GM18517 (cell line): ENCODE results near the gene CPXM2.

Source experiments
- ATAC-seq: cut with Tn5 transposase; IDR thresholded peaks from one replicate; pipeline ENCODE4 v1.9.1; 2021; ENCODE audit warnings: mild to moderate bottlenecking, moderate library complexity; ENCODE audit not compliant: unreplicated experiment

CPXM2 gene

DNA sequence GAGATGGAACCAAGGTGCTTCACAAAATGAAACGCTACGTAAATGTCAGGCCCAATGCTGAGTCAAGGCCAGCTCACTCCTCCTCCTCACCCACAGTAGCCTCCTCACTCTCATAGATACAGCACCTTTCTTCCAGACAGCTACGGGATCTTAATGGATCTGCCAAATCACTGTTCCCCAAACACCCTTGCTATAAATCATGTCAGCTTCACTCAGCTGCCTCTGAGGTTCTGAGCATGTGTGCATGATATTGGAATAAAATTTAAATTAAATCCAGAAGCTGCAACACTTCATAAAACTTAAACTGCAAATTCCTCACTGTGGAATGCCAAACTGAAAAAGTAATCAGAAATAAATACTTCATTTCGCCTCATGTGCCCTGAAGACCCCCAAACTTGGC, 14.7 kb upstream of the CPXM2 start:
- no peak for ATAC-seq

DNA sequence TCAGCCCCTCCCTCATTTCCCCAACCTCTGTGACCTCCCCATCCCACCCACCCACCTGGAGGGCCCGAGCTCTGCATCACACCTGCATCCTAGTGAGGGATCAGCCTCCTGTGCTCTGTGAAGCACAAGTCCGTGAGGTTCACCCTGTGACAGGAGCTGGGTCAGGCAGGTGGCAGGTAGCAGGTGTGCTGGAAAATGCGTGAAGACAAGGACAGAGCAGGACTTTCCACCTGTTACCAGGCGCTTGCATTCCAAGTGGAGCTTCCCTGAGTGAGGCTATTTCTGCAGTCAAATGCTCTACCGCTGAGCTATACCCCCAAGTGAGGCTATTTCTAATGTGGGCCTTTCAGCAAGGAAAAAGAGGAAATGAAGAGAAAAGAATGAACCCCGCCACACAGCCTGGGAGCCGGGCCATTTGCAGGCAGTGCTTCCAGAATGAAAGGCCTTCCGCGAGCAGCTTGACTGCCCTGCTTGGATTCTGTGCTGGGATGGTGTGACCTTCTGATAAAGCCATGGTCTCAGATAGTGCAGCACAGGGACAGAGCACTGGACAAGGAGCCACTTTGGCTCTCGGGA, 13.3 kb upstream of the CPXM2 start:
- no peak for ATAC-seq

DNA sequence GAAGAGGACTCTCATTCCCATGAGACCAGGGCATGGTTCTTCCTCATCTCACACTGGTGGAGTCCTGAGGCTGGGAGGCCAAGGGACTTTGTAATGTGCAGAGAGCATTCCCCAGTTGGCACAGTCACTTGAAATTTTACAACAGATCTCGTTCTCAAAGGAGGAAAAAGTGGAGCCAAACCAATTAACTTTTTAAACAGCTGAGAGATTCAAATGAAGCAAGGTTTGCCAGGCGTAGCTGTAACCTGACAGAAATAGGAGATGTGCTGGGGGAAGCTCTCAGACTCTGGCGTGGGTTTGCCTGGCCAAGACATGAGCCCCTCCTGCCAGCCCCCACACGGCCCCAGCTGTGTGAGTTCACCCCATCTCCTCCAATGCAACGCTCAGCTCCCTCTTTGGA, 12.0 kb upstream of the CPXM2 start:
- no peak for ATAC-seq

DNA sequence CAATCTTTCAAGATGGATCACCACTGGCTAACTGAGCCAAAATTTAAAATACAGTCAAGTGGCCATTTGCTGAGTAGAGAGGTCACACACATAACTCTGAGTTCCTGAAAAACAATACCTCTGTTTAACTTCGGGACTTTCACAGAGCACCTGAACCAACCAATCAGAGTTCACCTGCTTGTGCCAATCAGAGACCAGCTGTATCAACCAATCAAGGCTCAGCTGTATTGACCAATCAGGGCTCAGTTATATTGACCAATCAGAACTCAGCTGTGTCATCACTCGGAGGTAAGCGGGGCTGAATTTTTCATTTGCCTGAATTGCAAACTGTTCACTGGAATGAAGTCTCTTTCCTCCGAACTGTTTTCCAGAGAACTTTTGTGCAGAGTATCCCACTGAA, 10.0 kb upstream of the CPXM2 start:
- ATAC-seq: no peak

DNA sequence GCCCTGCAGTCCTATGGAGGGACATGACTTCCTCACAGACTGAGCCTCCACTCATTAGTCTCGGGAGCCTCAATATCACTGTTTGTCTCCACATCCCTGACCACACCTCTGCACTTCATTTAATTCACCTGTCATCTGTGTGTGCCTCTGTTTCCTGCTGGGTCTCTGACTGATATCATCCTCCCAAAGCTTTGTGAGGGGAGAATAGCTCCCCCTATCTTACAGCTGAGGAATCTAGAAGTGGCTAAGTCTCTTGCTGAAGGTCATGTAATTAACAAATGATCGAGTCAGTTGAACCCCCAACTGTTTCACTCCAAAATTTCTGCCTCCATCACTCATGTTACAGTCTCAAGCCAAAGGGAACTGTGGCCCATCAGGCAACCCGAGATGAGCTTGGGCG, 5.5 kb upstream of the CPXM2 start:
- no peak for ATAC-seq

DNA sequence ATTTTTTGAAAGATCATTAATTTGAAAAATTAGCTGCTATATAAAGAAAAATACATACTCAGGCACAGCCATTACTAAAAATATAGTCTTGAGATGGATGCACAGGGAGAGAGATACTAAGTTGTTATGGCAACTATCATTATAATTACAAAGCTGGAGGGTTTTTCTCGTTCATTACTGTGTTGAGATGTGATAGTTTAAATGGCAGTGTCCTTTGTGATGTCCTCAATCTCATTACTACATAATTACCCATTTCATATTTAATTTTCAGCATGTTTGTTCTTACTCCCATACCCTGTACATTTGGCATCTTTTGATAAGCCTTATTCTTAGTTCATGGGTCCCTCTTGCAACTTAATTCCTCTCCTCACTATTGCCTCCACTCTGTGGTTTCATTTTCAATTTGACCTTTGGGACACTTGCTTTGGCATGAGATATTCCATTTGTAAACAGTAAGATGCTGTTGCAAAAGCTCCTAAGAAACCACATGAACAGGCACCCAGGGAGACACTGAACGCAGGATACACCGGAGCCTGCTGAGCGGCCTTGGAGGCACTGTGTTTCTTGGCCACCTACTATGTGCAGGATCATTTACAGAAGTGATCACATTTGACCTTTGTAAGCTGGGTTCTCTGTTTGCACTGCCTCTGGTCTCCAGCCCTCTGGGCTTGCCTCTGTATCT, 4.8 kb upstream of the CPXM2 start:
- ATAC-seq: no peak

DNA sequence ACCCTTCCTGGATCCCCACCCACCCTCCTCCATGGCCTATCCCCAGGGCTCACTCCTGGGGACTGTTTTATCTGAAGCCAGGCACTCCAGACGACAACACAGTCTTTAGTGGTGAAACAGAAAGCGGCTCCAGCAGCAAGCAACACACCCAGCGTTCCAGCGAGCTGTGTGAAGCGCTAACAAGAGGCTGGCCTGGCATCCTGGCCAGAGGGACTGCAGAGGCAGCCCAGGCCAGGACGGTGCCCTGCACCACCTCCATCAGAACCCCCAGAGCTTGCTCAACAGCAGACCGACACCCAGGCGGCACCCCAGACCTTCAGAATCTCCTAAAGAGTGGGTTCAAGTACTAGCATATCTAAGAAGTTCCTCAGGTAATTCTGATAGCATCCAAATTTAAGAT, 2.0 kb upstream of the CPXM2 start:
- no peak for ATAC-seq

DNA sequence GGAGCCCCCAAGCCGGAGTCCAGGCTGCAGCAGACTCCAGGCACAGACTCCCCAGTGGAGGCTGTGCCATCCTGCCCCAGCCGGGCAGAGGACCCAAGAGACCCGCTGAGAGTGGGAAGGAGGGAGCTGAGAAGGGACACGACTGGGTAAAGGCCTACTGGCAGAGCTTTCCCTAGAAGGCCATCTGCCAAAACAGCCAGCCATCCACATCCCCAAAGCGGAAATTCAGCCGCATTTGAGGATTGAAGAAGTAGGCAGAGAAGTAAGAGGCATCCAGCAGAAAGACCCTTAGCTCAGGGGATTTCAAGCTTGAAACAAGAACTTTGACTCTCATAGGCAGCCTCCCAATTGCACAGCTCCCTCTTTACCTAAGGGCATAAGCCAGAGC, 857 bp downstream of the CPXM2 start:
- ATAC-seq: no peak

DNA sequence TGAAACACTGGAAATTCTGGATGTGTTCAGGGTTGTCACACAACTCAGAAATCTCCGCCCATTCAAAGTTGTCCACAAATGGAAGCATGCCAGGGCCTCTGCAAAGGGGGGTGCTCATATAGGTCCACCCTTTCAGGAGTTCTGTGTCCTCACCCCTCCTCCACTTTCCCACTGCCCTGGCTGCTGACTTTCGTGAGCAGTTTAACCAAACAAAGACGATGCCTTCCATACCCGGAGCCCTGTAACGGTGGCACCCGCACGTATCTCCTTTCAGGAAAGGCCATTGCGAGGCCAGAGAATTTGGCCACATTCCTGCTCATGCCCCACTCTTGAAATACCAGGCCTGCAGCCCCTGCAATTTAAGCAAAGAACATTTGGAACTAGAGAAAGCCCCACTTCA, 1.4 kb downstream of the CPXM2 start:
- no peak for ATAC-seq

DNA sequence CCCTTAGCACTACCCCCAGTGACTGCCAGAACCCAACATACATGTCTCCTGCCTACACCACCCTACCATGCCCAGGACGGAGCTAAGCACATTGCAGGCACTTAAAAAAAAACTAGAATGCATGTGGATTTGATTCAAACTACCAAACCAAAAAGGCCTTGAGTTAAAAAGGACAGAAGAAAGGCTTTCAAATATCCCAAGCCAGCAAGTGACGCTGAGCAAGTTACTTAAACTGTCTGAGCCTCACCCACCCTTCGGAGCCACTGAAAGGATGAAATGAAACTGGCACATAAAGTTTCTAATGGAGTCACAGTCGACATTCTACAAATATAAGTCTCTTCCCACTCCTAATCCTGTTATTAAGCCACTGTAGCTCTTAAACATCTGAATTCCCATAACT, 1.8 kb downstream of the CPXM2 start:
- ATAC-seq: no peak

DNA sequence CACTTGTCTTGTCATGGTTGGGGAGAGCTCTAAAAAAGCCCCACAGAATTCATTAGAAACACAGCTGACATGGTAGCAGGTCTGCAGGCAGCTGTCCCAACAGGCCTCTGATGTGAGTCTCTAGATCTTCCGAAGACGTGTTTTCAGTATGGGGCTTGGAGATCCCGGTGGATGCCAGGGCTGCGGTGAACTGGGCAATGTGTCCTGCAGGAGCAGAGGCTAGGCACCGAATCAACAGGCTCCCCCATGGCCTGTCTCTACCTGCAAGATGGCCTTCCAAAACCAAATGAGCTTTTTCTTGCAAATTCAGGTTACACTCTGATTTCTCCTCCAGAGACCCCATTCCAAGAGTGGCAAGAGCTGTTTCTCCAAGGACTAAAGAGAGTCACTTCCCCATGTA, 2.9 kb downstream of the CPXM2 start:
- ATAC-seq: no peak

DNA sequence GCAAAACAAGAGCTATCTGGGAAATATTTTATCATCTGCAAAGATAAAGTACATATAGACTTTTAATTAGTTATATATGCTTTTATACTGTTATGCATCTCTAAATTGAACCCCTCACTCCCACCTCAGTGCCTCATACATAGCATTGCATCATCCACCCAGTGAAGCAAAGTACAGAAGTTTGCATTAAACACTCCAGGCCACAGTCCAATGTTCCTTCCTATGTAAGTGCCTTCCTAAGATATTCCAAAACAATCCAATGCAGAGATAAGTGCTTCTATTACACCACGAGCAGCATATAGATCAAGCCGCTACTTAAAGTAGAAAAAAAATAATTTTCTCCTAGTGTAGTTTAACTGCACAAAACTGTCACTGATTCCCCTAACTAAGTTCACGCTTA, 3.4 kb downstream of the CPXM2 start:
- no peak for ATAC-seq

DNA sequence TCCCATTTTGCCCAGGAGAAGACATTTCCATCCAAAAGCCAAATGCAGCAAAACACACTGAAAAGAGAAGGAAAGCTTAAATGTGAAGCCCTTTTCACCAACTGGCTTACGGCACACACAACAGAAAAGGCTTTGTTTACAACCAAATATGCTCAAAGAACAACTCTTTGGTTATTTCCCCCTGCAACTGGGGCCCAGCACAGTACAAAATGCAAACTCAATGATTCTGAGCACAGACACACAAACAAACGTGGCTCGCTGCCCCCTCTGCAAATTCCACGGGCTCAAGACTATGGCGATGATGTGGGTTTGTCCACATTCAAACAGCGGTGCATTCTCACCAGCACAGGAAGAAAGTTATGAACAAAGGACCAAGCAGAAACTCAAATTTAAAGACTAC, 5.3 kb downstream of the CPXM2 start:
- ATAC-seq: no peak

DNA sequence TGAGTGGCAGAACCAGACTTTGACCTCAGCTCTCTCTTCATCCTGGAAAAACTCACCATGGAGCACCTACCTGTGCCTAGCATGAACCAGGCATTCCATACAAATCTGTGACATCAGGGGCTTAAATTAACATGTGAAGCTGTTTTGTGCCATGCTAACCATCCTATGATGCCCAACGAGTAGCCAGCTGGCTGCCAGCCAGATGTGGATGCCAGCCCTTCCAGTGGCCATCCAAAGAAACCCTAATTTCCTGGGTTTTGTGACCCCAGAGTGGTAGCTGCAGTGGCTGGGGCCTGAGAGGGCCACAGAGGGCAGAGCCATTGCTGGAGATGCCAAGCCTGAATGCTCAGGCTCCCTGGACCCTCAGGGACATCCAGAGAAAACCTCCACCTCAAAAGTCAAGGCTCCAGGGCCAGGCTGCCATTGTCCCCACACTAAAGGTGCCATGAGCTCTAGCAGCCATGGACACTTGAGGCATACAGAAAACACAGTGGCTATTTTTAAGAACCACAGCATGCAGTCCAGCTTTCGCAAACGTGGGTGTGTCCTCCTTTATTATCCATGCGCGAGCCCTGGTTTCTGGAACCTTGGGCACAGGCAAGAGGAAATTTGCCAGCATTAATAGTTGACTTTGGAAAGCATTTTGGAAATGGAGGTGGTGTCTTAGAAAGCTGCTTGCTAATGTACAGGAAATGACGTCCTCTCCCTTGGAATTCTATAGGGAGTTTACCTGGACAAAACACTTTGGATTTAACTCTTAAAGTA, 6.0 kb downstream of the CPXM2 start:
- ATAC-seq: no peak

DNA sequence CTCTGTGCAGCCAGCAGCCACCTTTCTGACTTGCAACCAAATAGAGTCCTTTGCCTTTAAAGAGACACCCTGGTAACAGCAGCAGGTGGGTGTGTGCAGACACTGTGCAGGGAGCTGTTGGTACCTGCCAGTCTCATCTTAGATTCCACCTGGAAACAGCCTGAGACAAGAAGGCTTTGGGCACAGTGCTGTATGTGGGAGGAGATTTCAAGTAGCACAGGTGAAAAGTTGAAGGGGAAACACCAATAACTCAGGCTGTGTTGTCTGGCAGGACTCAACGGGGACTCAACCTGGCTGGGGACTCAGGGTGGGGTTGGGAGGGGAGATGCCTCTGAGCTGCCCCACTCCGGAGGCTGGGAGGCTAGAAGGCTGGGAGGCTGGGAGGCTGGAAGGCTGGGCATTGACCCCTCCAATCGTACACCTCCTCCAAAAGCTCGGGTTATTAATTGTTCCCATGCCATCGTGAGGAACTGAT, 6.7 kb downstream of the CPXM2 start:
- no peak for ATAC-seq

DNA sequence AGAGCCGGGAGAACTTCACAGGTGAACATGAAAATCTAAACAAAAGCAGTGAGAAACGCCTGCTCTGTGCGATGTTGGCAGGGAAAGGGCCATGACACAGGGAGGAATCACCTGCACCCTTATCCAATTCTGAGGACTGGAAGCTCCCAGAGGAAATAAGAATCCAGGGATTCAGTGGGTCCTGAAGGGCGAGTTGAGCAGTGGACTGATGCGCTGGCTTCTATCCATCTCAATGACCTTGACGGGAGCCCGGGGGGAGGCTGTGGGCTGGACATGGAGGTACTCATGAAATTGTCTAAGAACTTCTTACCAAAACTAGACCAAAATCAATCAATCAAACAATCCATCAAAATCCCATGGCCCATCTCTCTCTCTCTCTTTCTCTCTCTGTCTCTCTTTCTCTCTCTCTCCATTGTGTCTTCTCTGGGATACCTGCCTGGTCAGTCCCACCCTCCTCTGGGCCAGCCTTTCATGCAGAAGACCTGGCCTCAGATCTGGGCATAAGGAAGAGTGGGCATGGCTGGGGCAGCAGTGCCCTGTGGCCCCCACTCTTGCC, 7.2 kb downstream of the CPXM2 start:
- no peak for ATAC-seq

DNA sequence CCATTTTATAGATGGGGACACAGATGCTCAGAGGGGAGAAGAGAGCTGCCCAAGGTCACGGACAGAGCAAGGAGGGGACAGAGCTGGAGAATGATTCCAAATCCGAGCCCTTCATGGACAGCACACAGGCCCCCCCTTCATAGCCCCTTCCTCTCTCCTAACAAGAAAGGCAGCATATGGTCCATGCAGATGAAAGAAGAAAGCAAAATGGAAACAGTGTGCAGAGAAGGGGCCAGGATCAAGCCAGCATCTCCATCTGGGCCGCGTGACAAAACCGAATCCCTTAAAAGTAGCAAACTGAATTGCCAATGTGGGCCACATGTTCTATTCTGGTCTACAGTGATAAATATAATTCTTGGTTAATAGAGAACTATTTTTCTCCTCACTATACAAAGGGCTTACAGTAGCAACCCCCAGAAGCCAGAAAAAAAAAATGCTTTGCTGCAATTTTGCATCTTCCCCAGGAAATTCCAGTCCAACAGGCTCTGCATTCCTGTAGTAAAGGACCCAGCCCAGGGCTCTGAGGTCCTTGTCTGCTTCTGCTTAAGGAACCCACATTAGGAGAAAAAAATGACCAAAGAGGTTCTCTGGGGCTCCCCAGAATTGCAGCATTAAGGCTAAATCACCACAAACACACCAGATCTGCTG, 7.8 kb downstream of the CPXM2 start:
- ATAC-seq: no peak

DNA sequence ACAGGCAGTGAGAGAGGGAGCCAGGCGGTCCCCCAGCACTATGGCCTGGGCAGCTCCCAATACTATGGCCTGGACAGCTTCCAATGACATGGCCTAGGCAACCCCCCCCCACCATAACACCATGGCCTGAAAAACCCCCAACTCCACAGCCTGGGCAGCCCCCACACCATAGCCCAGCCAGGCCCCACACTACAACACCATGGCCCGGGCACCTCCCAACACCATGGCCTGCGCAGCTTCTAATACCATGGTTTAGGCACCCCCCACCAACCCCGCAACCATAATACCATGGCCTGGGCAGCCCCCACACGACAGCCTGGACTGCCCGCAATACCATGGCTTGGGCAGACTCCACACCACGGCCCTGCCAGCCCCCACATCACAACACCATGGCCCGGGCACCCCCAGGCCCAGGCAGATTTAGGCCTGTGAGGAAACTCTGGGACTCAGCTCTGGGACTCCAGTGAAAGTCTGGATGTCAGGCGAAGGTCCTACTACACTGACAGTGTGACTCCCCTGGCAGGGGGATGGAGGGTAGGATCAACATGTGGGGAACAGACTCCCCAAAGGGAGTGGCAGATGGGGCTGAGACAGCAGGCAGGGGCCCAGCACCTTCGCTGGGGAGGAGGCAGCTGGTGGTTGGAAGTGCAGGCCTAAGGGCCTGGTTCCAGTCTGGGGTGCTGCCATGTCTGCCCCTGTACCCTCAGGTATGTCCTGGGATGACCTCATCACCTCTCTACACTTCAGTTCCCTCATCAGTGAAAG, 8.7 kb downstream of the CPXM2 start:
- ATAC-seq: no peak

DNA sequence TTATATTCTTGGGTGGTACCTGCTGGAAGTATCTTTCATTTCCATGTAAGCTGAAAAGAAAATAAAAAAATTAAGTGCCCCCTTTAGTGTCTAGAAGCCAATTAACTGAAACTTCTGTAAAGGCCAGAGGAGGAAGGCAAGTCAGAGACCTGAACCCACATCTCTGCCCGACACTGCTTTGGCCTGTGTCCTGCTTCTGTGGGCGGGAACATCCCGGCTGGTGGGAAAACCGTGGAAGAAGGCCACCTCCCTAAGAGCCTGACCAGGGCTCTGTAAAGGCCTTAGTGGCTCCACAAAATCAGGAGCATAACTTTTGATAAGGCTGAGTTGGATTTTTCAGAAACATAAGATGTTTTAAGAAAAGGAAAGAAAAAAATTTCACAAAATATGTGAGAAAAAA, 9.4 kb downstream of the CPXM2 start:
- ATAC-seq: no peak

DNA sequence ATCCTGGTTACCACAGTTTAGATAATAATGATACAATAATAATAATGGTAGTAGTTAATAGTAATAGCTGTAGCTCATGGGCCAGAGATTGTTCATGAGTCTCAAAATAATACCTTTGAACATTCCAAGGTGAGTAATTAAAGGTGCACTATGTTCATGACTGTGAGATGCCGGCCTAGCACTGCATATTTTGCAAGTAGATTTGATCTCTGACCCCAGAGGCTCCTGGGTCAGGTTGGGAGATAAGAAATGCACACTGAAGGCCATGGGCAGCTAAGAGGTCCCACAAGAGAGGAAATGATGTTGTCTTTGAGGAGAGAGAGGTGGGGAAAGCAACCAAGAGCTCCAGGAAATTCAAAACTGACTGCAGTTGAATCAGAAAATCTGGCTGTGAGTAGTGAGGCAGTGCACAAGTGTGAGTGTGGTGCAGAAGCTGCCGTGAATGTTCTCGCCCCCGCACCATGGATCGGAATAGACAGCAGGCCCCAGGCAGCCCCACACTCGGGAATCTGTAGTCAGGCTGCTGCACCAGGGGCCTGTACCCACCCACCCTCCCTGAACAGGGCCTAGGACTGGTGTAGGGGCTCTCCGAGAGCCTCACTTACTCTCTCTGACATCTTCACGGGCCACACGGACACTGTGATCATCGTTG, 11.9 kb downstream of the CPXM2 start:
- no peak for ATAC-seq
